ENCODE results near the gene OR5AN1.

Gene OR5AN1

GRCh38 chr11:59418156-59418555 is 59.5 kb downstream of the OR5AN1 start:
- Histone ChIP-seq H3K36me3 (ENCODE audit: control insufficient read depth in 4 of 4, insufficient read depth in 4 of 4, low read length in 3 of 4) (no peaks in the 10 kb centered on the region), H3K27ac (ENCODE audit: insufficient read depth in 1 of 2, low read depth in 1 of 2, low read length in 2 of 2, poor library complexity in 1 of 2, severe bottlenecking in 2 of 2) (no peak overlapping the region), H3K4me3 (ENCODE audit: control insufficient read depth in 1 of 7, extremely low read depth in 1 of 7, insufficient read depth in 4 of 7, low read depth in 2 of 7, low read length in 6 of 7) (no peak overlapping the region), H3K4me1 (ENCODE audit: control extremely low read depth in 1 of 4, control insufficient read depth in 4 of 4, insufficient read depth in 4 of 4, low read length in 3 of 4) (peaks cover 4 to 13% (median 8%) of the 10 kb centered on the region in 4 experiments), H3K9me3 (ENCODE audit: control extremely low read depth in 1 of 5, control insufficient read depth in 4 of 5, insufficient read depth in 2 of 5, low read depth in 1 of 5, low read length in 4 of 5) (peaks cover 0 to 12% (median 0%) of the 10 kb centered on the region in 5 experiments), H3K27me3 (replicated peaks in 2 of 5; ENCODE audit: control insufficient read depth in 4 of 5, insufficient read depth in 5 of 5, low read length in 4 of 5) (peaks cover 0 to 4% (median 0%) of the 10 kb centered on the region in 5 experiments)
- CTCF ChIA-PET: interaction anchor here (1.6 to 3.6 kb wide), 3 partner anchors 11 to 155 kb away, joined by 4 to 15 read pairs (median 6); no protein-coding TSS in a partner anchor
- DNase-seq: no peak
- POLR2A ChIA-PET: no interaction called here
- 84% methylated on average over 2 of the region's 2 CpGs for WGBS (ENCODE audit: insufficient coverage)

Data from common myeloid progenitor, CD34-positive (primary cell).